Small intestine (tissue), 7 donors: ENCODE data around the gene SPHK1. TPM values are rescaled to one million over a fixed set of nuclear protein-coding genes. Genes with fewer than 3 reads are reported as not detected.

ENCODE experiments used
- DNase-seq, 2 donors: peaks; one replicate each; pipeline versions ENCODE4 v3.0.0 to v3.0.0-alpha.2; 2013
- FAIRE-seq: peaks from 2 replicates; lab custom pipeline; 2012; peaks lifted over from hg19 to GRCh38; lab: Jason Lieb, UNC
- H3K27ac ChIP-seq, 3 donors: one replicate each; pipeline ENCODE4 v1.5.1; 2013; ENCODE audit warnings: low read length in 2 of 3, mild to moderate bottlenecking in 2 of 3, control low read depth in 1 of 3, inconsistent platforms in 1 of 3, low read depth in 1 of 3, moderate library complexity in 1 of 3
- H3K27me3 ChIP-seq, 3 donors: one replicate each; pipeline ENCODE4 v1.6.1; 2013; ENCODE audit warnings: low read length in 3 of 3, inconsistent platforms in 1 of 3; ENCODE audit not compliant: control insufficient read depth in 3 of 3, insufficient read depth in 3 of 3
- H3K36me3 ChIP-seq, 3 donors: one replicate each; pipeline ENCODE4 v1.6.1; 2013; ENCODE audit warnings: low read length in 3 of 3, inconsistent platforms in 1 of 3, low read depth in 1 of 3, mild to moderate bottlenecking in 1 of 3, moderate library complexity in 1 of 3; ENCODE audit not compliant: control insufficient read depth in 3 of 3, insufficient read depth in 2 of 3
- H3K4me1 ChIP-seq, 3 donors: one replicate each; pipeline ENCODE4 v1.6.1; 2013; ENCODE audit warnings: low read length in 2 of 3, inconsistent platforms in 1 of 3, low read depth in 1 of 3, mild to moderate bottlenecking in 1 of 3, moderate library complexity in 1 of 3; ENCODE audit not compliant: control insufficient read depth in 3 of 3, insufficient read depth in 2 of 3
- H3K4me3 ChIP-seq, 3 donors: one replicate each; pipeline ENCODE4 v1.5.1; 2013; ENCODE audit warnings: low read length in 3 of 3, control low read depth in 1 of 3, inconsistent platforms in 1 of 3, low read depth in 1 of 3, mild to moderate bottlenecking in 1 of 3, moderate library complexity in 1 of 3
- H3K9me3 ChIP-seq, 2 donors: one replicate each; pipeline ENCODE4 v1.6.1; 2013; ENCODE audit warnings: low read depth in 1 of 2, low read length in 1 of 2; ENCODE audit not compliant: control insufficient read depth in 2 of 2, insufficient read depth in 1 of 2
- WGBS, 3 donors: extraction: QIAGEN DNeasy Blood & Tissue Kit; methylation state at CpG; one replicate each; pipeline ENCODE4 v1.1.7; 2013; 5-methylcytosine and 5-hydroxymethylcytosine counted together
- polyA plus RNA-seq, 4 donors: library from polyadenylated mRNA; stranded (reverse) in 3 of 4; unstranded in 1 of 4; fragments of 200-250 nt in 3 of 4; fragments of 120-200 nt in 1 of 4; gene quantifications; one replicate each; pipeline versions ENCODE4 v1.2.1 to v1.2.3, GENCODE V29; 2013
- donor health status: healthy with polysubstance abuse.
- donor health status: control.
- donor health status: control.
- donor health status: Bipolar disorder and iron deficiency.
- donor health status: healthy.

Gene SPHK1
- polyA plus RNA-seq, 4 donors: 1.0 to 12.7 (median 11.1) TPM

DNA sequence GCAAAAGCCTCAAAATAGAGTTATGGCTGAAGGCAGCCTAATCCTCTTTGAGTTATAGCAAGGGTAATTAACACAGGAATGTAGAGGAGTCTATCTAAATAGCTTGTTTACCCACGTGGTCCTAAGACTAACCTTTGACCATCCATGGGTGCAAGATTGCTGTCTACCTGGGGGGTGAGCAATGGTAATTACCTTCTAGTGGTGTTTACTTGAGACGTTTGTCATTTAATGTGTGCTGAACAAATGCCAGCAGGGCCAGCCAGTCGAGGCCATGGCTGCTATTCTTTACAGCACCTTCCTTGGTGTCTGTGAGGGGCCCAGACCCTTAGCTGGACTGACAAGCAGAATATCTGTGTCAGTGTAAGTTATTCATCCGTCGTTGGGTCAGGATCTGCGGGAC lies 16.8 kb upstream of the SPHK1 start:
- DNase-seq (peak; percentile 65 to 81), FAIRE-seq (no peak)
- Histone ChIP-seq H3K9me3 (peaks cover 0 to 28% of the 10 kb centered on the region in 2 donors), H3K4me1 (peaks cover 0 to 4% (median 0%) of the 10 kb centered on the region in 3 donors), H3K36me3 (no peaks in the 10 kb centered on the region), H3K27me3 (no peaks in the 10 kb centered on the region), H3K27ac (no peak overlapping the region), H3K4me3 (no peak overlapping the region)
- WGBS, 3 donors: 59 to 65% (median 62%) methylated on average over 6 of the region's 6 CpGs

DNA sequence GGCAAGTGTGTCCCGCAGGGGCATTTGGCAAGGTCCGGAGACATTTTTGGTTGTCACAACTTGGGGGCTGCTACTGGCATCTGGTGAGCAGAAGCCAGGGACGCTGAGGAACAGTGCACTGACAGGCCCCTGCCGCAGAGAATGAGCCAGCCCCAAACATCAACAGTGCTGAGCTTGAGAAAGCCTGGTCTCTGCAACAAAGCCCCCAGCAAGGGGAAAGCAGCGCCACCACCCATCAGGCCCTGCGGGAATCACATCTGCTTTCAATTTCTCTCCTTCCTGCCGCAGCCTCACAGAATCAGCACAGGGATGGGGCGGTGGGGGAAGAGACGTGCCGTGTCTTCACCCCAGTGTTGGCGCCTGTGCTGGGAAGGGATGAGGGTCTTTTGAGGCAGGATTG lies 15.9 kb upstream of the SPHK1 start:
- Histone ChIP-seq H3K9me3 (peaks cover 0 to 28% of the 10 kb centered on the region in 2 donors), H3K27ac (no peak overlapping the region), H3K4me1 (peaks cover 0 to 4% (median 0%) of the 10 kb centered on the region in 3 donors), H3K36me3 (no peaks in the 10 kb centered on the region), H3K4me3 (no peak overlapping the region), H3K27me3 (no peaks in the 10 kb centered on the region)
- 72 to 89% (median 89%) methylated on average over 11 of the region's 11 CpGs for WGBS, 3 donors
- FAIRE-seq (no peak), DNase-seq (no peak)

DNA sequence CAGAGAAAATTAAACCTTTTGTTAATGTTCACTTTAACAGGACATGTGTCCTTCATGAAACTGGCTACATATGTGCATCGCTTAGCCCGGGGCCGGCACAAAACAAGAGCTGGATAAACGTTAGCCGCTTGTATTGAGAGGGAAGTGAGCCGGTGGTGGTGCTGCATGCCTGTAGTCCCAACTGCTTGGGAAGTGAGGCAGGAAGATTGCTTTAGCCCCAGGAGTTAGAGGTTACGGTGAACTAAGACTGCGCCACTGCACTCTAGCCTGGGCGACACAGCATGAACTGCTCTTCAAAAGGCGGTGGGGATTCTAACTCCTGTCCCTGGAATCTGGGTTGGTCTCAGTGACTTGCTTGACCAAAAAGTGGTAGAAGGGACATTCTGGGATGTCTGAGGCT lies 15.0 kb upstream of the SPHK1 start:
- Histone ChIP-seq H3K27ac (no peak overlapping the region), H3K9me3 (peaks cover 0 to 28% of the 10 kb centered on the region in 2 donors), H3K4me3 (no peak overlapping the region), H3K4me1 (peaks cover 0 to 4% (median 0%) of the 10 kb centered on the region in 3 donors), H3K36me3 (no peaks in the 10 kb centered on the region), H3K27me3 (no peaks in the 10 kb centered on the region)
- WGBS, 3 donors: 77 to 94% (median 92%) methylated on average over 10 of the region's 10 CpGs
- DNase-seq: no peak
- FAIRE-seq: no peak

DNA sequence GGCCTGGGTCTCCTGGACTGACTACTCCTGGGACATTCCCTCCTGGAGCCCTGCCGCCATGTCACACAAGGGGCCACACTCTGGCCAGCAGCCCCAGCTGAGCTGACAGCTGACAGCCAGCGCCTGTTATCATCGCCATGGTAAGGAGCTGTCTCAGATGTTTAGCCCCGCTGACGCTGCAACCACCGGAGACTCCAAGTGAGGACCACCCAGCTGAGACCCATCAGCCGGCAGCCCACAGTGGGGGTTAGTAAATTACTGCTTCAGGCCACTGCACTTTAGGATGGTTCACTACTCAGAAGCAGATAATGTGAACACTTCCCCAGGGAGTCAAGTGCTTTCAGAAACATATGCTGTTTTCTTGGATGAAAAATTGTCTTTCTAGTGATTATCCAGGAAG lies 14.6 kb upstream of the SPHK1 start:
- Histone ChIP-seq H3K4me1 (peaks cover 0 to 4% (median 0%) of the 10 kb centered on the region in 3 donors), H3K4me3 (no peak overlapping the region), H3K36me3 (no peaks in the 10 kb centered on the region), H3K9me3 (peaks cover 0 to 28% of the 10 kb centered on the region in 2 donors), H3K27ac (no peak overlapping the region), H3K27me3 (no peaks in the 10 kb centered on the region)
- no peak for DNase-seq
- FAIRE-seq: no peak
- 70 to 89% (median 87%) methylated on average over 7 of the region's 7 CpGs for WGBS, 3 donors

DNA sequence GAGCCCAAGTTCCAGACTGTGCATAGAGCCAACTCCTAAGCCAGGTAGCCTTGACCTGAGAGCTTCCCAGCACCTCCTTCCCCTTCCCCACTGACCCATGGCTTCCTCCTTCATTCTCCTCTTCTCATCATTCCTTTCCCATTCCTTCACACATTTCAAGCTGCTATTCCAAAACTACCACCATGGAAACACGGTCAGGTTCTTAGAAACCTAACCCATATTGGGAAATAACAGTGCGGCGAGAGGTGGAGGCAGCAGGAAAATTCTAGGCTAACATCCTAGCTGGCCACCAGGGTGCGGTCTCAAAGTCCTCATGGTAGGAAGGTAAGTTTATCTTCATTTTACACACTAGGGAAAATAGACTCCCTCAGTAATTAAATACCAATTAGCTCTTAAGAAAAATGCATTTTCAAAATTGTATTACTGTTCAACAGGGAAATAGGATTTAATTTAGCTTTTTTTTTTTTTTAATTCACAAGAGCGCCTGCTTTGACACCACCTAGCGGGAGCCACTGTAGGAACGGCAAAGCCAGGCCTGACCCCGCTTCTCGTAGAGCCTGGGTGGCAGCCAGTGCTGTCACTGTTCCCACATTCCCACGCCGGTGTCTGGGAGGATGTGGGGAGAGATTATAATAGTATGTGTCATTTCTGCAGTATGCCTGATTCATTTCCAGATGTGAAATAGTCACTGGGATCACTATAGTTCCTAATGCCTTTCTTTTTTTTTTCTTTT lies 14.0 kb upstream of the SPHK1 start:
- 59 to 76% (median 72%) methylated on average over 11 of the region's 11 CpGs for WGBS, 3 donors
- FAIRE-seq: no peak

DNA sequence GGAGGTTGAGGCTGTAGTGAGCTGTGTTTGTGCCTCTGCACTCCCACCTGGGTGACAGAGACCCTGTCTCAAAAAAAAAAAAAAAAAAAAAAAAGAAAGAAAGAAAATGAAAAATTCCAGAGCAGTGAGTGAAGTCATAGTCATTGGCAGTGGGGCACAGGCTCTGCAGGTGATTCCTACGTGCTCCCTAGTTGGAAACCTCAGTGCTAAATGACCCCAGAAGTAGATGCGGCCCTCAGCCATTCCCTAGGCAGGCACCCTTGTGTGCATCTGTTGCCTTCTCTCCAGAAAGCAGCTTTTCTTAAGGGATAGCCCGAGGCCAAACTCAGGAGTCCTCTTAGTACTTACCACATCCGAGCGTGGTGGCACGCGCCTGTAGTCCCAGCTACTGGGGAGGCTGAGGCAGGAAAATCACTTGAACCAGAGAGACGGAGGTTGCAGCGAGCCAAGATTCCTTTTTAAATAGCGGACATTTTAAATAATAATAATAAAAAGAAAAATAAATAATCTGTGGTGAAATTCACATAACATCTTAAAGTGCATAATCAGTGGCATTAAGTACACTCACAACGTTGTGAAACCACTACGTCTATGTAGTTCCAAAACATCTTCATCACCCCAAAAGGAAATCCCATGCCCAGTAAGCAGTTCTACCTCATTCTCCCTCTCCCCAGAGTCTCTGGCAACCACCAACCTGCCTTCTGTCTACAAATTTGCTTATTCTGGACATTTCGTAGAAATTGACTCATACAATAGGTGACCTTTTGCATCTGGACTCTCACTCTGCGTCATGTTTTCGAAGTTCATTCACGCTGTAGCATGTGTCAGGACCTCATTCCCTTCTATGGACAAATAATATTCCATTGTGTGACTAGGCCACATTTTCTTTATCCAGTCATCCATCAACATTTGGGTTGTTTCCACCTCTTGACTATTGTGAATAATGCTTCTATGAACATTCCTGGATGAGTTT lies 12.5 kb upstream of the SPHK1 start:
- H3K36me3 ChIP-seq: no peaks in the 10 kb centered on the region
- peaks cover 0 to 11% (median 0%) of the 10 kb centered on the region in 3 donors for H3K4me1 ChIP-seq
- no peak overlapping the region for H3K27ac ChIP-seq
- H3K9me3 ChIP-seq: peaks cover 0 to 28% of the 10 kb centered on the region in 2 donors
- no peak overlapping the region for H3K4me3 ChIP-seq
- FAIRE-seq: no peak
- 88 to 91% (median 90%) methylated on average over 16 of the region's 16 CpGs for WGBS, 3 donors
- DNase-seq: no peak
- no peaks in the 10 kb centered on the region for H3K27me3 ChIP-seq

More for the DNA sequence above, 14.0 kb upstream of the SPHK1 start:
- no peak for DNase-seq
- Histone ChIP-seq H3K36me3 (no peaks in the 10 kb centered on the region), H3K27ac (no peak overlapping the region), H3K4me1 (peaks cover 0 to 4% (median 0%) of the 10 kb centered on the region in 3 donors), H3K4me3 (no peak overlapping the region), H3K9me3 (peaks cover 0 to 28% of the 10 kb centered on the region in 2 donors), H3K27me3 (no peaks in the 10 kb centered on the region)

DNA sequence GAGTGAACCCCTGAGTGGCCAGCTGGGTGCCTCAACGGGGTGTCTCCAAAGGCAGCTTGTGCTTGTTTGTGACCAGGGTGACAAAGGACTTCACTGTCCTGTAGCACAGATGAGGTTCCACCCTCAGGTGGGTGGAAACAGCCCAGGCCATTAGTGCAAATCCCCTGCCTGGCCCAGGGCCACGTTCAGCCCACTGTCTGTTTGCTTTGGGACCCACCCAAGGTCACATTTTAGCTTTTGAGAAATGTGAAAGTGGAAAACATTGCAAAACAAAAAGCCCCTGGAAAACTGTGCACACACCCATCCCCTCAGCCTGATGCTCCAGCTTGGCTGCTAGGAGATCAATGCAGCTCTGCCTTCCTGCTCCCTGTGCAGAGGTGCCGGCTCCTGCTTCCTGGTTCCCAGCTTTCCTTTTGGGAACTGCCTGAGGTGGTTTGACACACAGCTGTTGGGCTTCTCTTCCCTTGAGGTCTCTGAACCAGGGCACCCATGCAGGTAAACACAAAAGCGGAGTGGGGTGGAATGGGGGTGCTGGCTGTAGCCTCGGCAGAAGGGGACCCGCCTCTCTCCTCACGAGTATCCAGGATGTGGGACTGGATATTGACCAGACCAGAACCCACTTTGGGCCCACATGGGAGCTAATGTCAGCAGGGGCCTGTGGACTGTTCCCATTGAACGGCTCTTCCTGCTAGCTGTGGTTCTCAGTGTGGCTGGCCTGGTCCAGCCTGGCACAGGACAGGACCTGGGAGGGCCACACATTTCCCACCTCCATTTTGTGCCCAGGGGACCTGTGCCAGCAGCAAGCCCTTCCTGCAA lies 7.9 kb upstream of the SPHK1 start:
- Histone ChIP-seq H3K27me3 (no peaks in the 10 kb centered on the region), H3K4me3 (no peak overlapping the region), H3K9me3 (no peaks in the 10 kb centered on the region), H3K4me1 (peaks cover 0 to 7% (median 0%) of the 10 kb centered on the region in 3 donors), H3K36me3 (no peaks in the 10 kb centered on the region), H3K27ac (no peak overlapping the region)
- 56 to 60% (median 58%) methylated on average over 7 to 8 of the region's 8 CpGs for WGBS, 3 donors
- FAIRE-seq (no peak), DNase-seq (no peak)
